HPDE6-E6E7 (cell line): Measurements from ENCODE around the gene RNF43.

ENCODE experiments used
- DNase-seq: peaks from one replicate; pipeline ENCODE4 v3.0.0; 2011; ENCODE audit warnings: missing footprints; ENCODE audit errors: extremely low spot score

Gene RNF43

DNA sequence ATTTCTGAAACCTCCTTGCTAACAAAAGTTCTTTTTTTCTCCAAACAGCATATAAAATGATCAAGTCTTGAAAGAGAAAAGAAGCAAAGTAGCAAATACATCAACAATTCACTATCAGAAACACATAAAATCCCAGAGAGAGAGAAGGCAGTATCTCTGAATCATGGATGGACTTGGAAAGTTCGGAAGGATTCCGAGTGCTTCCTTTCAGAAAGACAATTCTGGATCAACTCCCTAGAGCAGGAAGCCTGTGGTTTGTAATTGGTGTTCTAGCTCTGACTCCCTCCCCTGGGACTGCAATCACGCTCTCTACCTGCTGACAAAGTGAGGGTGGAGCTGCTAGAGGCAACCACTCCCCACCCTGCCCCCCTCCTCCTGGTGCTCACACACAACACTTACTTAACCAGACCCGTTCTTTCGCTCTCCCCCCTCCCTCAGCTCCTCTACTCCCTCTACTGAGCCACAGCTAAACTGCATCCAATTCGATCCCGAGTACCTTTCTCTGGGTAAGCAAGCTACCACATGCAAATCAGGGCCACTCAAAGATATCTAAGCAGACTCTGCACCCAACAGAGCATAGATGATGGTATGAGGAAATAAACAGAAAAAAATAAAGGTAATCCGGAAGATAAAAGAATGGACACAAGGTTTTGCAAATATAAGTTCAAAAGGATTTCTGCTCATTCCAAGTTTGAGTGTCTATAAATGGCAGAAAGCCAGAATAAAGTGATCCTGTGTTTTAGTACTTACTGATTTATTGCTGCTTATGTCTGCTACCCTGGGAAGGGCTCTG lies at the start of gene RNF43:
Gene RNF43, minus strand, starts transcription at position 235 of the 793 bp plus-strand sequence. CDS start 1,957 bp downstream, outside the sequence.
- DNase-seq = peak; percentile 99

- no peak for DNase-seq
Observed at GRCh38 chr17:58455491-58455890, 38.2 kb upstream of the RNF43 start.

- DNase-seq = no peak
Observed at GRCh38 chr17:58452738-58453137, 35.4 kb upstream of the RNF43 start.

DNA sequence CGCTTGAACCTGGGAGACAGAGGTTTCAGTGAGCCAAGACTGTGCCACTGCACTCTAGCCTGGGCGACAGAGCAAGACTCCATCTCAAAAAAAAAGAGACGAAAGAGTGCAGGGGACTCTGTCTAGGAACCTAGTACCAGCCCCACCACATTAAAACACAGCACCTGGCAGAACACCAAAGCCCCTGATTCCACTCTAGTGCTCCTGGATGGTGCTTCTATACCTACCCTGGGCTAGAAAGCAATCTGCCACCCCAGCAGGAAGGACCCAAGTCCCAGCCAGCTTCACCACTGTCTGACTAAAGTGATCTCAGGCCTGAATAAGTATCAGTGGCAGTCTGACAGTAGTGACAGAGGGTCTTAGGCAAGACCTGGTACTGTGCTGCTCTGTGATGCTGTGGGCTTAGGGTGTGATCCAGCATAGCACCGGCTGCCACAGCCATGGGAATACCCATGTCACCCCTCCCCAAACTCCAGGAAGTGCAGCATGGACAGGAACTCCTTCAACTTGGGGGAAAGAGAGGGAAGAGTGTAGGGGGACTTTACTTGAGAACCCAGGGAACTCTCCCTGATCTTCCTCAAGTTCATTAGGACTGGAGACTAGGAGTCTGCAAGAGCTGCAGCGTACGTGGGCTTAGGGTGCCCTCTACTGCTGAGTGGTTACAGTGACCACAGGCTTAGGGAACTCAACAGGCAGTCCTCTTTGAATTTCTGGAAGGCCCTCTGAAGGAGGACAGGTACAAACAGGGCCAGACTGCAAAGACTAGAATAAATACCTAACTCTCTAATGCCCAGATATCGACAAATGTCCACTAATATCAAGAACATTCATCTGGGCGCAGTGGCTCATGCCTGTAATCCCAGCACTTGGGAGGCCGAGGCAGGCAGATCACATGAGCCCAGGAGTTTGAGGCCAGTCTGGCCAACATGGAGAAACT lies 30.0 kb upstream of the RNF43 start:
- DNase-seq = peak; percentile 69

- DNase-seq = no peak
Observed at GRCh38 chr17:58446086-58446485, 28.8 kb upstream of the RNF43 start.

DNA sequence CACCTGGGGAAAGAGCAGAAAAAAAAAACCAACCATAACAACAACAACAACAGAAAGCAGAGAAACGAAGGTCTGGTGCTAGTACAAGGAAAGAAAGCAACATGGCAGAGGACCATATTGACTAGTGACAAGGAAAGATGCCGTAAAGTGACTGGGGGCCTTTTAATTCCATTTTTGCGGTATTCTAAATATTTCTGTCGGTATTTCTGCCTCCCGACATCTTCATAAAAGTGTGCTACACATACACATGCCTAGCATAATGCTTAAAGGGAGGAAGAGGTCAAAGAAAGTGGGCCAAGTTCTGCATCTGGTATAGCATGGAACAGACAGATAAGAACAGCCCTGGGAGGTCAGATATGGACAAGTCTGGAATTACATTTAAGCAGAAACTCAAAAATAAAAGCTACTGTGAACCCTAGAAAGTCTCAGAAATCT lies 19.5 kb upstream of the RNF43 start:
- DNase-seq = no peak

GRCh38 chr17:58436245-58436644 lies 18.9 kb upstream of the RNF43 start:
- DNase-seq = no peak

DNA sequence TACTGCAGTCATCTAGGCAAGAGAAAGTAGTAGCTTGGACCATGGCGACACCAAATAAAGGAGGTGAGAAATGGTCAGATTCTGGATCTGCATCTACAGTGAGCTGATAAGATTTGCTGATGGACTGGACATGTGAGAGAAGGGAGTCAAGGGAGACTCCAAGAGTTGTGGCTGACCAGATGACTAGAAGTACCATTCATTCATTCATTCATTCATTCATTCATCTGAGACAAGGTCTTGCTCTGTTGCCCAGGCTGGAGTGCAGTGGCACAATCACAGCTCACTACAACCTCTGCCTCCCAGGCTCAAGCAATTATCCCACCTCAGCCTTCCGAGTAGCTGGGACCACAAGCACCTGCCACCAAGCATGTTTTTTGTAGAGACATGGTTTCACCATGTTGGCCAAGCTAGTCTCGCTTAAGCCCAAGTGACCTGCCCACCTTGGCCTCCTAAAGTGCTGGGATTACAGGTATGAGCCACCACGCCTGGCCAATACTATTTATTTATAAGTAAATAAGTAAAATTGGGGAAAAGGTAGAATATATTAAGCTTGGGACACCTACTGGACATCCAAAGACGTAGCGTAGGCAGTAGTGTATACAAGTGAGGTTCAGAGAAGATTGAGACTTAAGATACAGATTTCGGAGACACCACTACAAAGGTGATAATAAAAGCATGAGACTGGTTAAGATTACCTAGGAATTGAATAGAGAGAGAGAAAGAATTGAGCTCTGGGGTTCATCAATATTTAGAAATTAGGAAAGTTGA lies 15.7 kb upstream of the RNF43 start:
- no peak for DNase-seq

DNA sequence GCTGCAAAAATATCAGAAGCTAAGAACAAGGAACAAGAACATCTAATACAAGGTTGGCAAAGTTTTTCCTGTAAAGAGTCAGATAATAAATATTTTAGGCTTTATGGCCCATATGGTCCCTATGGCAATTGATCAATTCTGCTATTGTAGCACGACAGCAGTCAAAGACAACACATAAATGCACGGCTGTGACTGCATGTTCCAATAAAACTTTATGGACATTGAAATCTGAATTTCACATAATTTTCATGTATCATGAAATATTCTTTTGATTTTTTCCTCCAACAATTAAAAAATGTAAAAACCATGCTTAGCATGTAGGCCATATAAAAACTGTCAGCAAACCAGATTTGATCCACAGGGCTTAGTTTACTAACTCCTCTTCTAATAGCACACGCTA lies 10.5 kb upstream of the RNF43 start:
- DNase-seq = no peak

DNA sequence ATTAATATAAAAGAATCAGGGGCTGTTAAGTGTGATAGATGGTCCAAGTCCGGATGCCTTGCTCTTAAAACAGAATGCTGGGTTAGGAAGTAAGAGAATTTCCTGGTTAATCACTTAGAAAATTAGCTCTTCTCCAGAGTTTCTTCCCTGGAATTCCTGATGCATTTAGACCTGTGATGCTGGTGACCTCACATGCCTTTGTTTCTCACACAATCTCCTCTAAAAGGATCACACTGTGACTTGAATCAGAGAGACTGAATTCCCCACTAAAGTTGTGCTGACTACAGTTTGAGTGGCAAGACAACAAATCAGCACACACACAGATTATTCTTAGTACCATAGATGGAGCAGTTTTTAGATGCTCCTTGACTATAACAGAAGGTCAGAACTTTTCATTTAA lies 4.4 kb upstream of the RNF43 start:
- DNase-seq = no peak

- DNase-seq = no peak
Observed at GRCh38 chr17:58420827-58421226, 3.5 kb upstream of the RNF43 start.

DNA sequence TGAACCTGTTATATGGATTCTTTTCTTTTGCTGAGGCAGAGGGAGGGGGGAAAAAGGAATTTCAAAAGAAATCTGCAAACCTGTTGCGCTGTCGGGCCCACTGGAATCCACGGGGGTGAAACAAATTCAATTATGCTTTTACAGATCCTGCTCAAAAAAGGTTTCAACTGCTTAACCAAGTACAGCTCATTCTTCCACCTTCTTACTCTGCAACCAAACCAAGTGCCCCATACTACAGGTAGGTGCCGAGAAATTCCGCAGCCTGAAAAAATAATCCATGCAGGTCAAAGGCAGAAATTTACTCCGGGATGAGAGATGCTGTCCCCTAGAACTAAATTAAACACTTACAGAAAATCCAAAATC lies 416 bp downstream of the RNF43 start:
- DNase-seq = no peak

GRCh38 chr17:58416396-58416795 lies 938 bp downstream of the RNF43 start:
- DNase-seq = no peak

DNA sequence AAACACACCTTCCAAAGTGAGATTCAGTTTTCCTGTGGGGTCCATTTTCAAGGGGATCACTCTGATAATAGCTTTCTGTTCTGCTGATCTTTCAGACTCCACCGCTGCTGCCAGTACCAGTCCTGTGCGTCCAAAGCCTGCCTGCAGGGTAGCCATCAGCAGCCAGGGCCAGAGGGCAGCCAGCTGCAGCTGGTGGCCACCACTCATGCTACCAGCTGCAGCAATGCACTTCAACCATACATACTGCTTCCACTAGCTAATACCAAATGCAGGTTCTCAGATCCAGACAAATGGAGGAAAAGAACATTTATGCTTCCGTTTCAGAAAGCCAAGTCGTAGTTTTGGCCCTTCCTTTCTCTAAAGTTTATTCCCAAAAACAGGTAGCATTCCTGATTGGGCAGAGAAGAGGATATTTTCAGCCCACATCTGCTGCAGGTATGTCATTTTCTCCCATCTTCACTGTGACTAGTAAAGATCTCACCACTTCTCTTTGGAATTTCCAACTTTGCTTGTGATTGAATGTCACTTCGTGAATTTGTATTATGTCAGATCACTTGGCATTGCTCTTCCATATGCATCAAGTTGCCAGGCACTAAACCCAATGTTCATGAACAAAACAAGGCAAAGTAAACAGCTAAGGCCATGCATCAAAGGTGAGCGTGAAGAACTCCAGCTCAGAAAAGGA lies 1.8 kb downstream of the RNF43 start:
- DNase-seq = no peak

GRCh38 chr17:58414596-58414997 lies 2.7 kb downstream of the RNF43 start:
- no peak for DNase-seq

DNA sequence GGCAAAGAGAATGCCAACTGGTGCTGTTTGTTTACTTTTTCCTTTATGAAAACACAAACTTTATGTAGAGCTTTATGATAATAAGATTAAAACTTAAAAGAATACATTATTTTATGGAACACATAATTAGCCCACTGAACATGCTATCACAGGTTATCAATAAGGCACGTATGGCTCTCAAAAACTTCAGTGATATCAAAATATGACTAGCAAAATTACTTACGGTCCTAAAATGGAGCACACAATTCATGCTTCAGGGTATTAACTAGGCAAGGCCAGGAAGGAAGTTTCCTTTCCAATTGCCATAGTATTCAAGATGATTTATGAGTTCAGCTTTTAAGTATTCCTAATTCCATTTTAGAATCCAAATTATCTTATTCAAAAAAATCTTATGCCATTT lies 3.6 kb downstream of the RNF43 start:
- DNase-seq = no peak

DNA sequence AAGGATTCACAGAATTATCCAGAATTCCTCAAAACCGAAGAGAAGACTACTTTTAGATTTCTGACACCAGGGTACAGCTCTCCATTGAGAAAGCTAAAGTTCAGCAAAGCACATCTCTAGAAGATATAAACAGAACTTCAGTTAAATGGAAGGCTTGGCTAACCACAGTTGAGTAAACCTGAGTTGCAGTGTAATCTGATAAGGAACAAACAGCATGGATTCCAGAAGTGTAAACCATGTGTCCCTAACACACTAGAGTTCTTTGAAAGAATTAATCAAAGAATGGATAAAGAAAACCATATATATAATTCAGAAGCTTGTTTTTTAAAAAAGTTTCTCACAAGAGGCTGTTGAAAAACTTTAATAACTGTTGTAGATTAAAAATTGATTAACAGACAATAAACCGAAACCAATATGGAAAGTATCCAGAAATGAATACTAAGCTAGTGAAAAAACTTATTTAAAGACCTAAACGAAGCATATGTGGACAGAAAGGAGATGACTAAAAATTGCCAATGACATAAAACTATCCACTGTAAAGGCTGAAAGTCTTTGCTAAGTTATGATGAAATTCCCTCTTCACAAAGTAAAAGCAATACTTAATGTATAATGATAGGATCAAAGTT lies 4.3 kb downstream of the RNF43 start:
- no peak for DNase-seq

- no peak for DNase-seq
Observed at GRCh38 chr17:58412064-58412703, 5.2 kb downstream of the RNF43 start.

DNA sequence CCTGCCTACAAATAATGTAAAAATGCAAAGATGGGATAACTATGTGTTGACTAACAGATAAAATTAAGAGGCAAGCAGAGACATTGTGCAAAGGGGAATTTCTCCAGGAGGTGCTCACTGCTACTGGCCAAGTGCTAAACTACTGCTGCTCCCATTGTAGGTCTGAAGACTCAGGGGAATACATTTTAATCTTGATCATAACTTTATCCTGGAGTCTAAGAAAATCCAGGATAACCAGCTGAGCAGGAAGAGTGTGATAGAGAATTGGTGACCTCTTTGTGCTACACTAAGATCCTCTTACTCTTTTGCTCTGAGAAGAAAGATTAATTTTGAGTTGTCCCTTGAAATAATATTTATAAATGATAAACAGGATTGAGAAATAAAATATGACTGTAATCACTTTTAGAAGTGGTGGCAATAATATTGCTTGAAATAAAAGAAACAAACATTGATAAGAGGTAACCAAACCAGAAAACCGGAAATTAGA lies 5.9 kb downstream of the RNF43 start:
- DNase-seq = no peak

DNA sequence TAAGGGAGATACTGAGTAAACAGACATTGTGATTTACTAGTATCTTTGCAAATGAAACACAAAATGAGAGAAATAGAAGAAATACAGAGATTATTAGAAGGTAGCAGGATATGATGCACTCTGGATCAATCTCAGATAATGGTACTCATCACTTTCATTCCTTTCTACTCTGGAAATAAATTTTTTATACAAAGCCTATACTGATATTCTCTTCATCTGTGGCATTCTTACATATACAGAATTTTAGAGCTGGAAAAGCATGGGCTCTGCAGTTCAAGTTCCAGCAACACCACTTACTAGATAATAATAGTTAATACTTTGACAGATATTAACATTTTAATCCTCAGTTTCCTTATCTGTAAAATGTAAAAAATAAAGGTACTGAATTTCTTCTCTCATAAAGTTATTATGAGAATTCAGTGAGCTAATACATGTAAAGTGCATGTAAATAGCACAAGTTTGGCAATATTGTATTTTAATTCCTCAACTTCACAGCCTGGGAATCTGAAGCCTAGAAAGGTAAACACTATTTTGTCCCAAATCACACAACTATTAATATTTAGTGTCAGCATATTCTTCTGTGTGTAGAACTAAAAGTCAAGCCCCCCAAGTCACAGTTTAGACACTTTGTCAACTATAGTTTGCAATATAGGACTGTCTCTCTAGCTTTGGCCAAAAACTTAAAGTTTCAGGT lies 6.5 kb downstream of the RNF43 start:
- DNase-seq = no peak
